GM19025 (cell line): ENCODE data around the gene KIF12.

Experiments used
- ATAC-seq: cut with Tn5 transposase; IDR thresholded peaks from one replicate; pipeline ENCODE4 v1.9.1; 2021; ENCODE audit warnings: mild to moderate bottlenecking, low read depth, moderate library complexity; ENCODE audit not compliant: unreplicated experiment

The KIF12 gene

GRCh38 chr9:114071197-114071795 lies 27.8 kb downstream of the KIF12 start:
- ATAC-seq: no peak

GRCh38 chr9:114070188-114071103 lies 28.6 kb downstream of the KIF12 start:
- no peak for ATAC-seq

GRCh38 chr9:114069476-114070187 lies 29.5 kb downstream of the KIF12 start:
- no peak for ATAC-seq

- ATAC-seq: no peak
Measured at GRCh38 chr9:114065304-114065703, 33.8 kb downstream of the KIF12 start.

GRCh38 chr9:114061830-114062474 lies 37.1 kb downstream of the KIF12 start:
- no peak for ATAC-seq

- ATAC-seq: no peak
Measured at GRCh38 chr9:114061292-114061691, 37.8 kb downstream of the KIF12 start.

- ATAC-seq: no peak
Measured at GRCh38 chr9:114060711-114061110, 38.4 kb downstream of the KIF12 start.

GRCh38 chr9:114060070-114060469 lies 39.0 kb downstream of the KIF12 start:
- no peak for ATAC-seq

- no peak for ATAC-seq
Measured at GRCh38 chr9:114059047-114059803, 39.9 kb downstream of the KIF12 start.

GRCh38 chr9:114058688-114059046 lies 40.4 kb downstream of the KIF12 start:
- no peak for ATAC-seq

GRCh38 chr9:114057161-114057885 lies 41.8 kb downstream of the KIF12 start:
- no peak for ATAC-seq

- no peak for ATAC-seq
Measured at GRCh38 chr9:114056527-114056926, 42.6 kb downstream of the KIF12 start.

GRCh38 chr9:114055894-114056293 lies 43.2 kb downstream of the KIF12 start:
- ATAC-seq: no peak

- ATAC-seq: no peak
Measured at GRCh38 chr9:114055061-114055460, 44.0 kb downstream of the KIF12 start.

GRCh38 chr9:114054191-114054690 lies 44.9 kb downstream of the KIF12 start:
- ATAC-seq: no peak

GRCh38 chr9:114053246-114054005 lies 45.7 kb downstream of the KIF12 start:
- no peak for ATAC-seq

GRCh38 chr9:114051706-114052105 lies 47.4 kb downstream of the KIF12 start:
- no peak for ATAC-seq

GRCh38 chr9:114051281-114051680 lies 47.8 kb downstream of the KIF12 start:
- ATAC-seq: no peak

GRCh38 chr9:114050646-114051045 lies 48.4 kb downstream of the KIF12 start:
- ATAC-seq: no peak
